Activated T-cell treated with anti-CD3 and anti-CD28 coated beads, Interleukin-2, amount 50 U/mL, for 4 hours (primary cell): ENCODE results near the gene TNNC1. TPM values are rescaled to one million over a fixed set of nuclear protein-coding genes. Genes with fewer than 3 reads are reported as not detected.

Source experiments
- ATAC-seq, 2 donors: fragments of 200-7000 bp; cut with Tn5 transposase; one replicate each; pipeline ENCODE4 v1.10.0; 2021
- DNase-seq: peaks from one replicate; pipeline ENCODE4 v3.0.0-alpha.2; 2020
- H3K27me3 Mint-ChIP-seq: one replicate; pipeline ENCODE4 v1.8.0; 2021; ENCODE audit warnings: low read depth, mixed read lengths
- H3K36me3 Mint-ChIP-seq: one replicate; pipeline ENCODE4 v1.8.0; 2022; ENCODE audit warnings: mixed read lengths; ENCODE audit not compliant: insufficient read depth
- H3K4me1 Mint-ChIP-seq: one replicate; pipeline ENCODE4 v1.8.0; 2021; ENCODE audit warnings: low read depth, mixed read lengths
- H3K4me3 Mint-ChIP-seq: one replicate; pipeline ENCODE4 v1.8.0; 2021; ENCODE audit warnings: mild to moderate bottlenecking, moderate library complexity, mixed read lengths
- H3K9me3 Mint-ChIP-seq: one replicate; pipeline ENCODE4 v1.8.0; 2021; ENCODE audit warnings: mixed read lengths
- total RNA-seq, 3 donors: library from RNA; stranded (reverse); gene quantifications; one replicate each; pipeline ENCODE4 v1.2.1, GENCODE V29; 2021

TNNC1 gene
- total RNA-seq, 3 donors from 2014 or later: 0.46 to 1.4 (median 1.1) TPM

- Mint-ChIP-seq H3K9me3 (no peaks in the 10 kb centered on the region), H3K27me3 (no peaks in the 10 kb centered on the region), H3K4me3 (no peak overlapping the region), H3K4me1 (peaks cover 3% of the 10 kb centered on the region), H3K36me3 (no peaks in the 10 kb centered on the region)
- ATAC-seq (no peak), DNase-seq (no peak)
These were observed 17.2 kb downstream of the TNNC1 start for GRCh38 chr3:52436500-52437149.

- no peaks in the 10 kb centered on the region for H3K9me3 Mint-ChIP-seq
- DNase-seq (no peak), ATAC-seq (no peak)
- H3K4me3 Mint-ChIP-seq: no peak overlapping the region
- H3K36me3 Mint-ChIP-seq: no peaks in the 10 kb centered on the region
- no peaks in the 10 kb centered on the region for H3K27me3 Mint-ChIP-seq
- peaks cover 3% of the 10 kb centered on the region for H3K4me1 Mint-ChIP-seq
These were observed 18.4 kb downstream of the TNNC1 start for GRCh38 chr3:52435246-52436101.

DNA sequence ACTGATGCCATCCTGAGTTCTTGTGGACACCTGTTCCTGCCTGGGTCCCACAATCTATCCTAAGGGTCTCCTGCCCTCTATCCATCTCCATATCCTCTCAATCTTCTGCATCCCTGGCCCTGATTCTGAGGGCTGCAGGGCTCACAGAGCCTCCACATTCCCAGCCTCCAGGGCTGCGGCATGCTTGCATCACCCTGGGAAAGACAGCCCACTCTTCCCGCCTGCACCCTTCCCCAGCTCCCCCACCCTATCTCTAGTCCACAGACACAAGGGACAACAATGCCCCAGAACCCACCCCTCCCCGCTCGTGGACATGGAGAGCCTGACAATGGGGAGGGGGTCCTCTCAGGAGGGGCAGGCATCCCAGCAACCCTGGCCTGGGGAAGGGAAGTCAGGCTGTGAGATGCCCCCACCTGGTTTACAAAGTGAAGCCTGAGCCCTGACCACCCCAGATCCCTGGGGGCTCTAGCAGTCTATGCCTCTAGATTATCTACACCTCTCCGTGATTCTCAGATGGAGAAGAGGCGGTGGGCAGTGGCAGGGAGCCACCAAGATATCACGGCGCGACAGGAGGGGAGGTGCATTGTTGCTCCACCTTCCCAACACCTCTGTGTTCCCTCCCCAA is 19.2 kb downstream of the TNNC1 start:
- no peaks in the 10 kb centered on the region for H3K9me3 Mint-ChIP-seq
- no peaks in the 10 kb centered on the region for H3K27me3 Mint-ChIP-seq
- no peaks in the 10 kb centered on the region for H3K36me3 Mint-ChIP-seq
- no peak overlapping the region for H3K4me3 Mint-ChIP-seq
- DNase-seq: no peak
- peaks cover 3% of the 10 kb centered on the region for H3K4me1 Mint-ChIP-seq
- ATAC-seq: no peak

- ATAC-seq (no peak), DNase-seq (no peak)
- no peak overlapping the region for H3K4me3 Mint-ChIP-seq
- no peaks in the 10 kb centered on the region for H3K9me3 Mint-ChIP-seq
- H3K36me3 Mint-ChIP-seq: no peaks in the 10 kb centered on the region
- H3K27me3 Mint-ChIP-seq: no peaks in the 10 kb centered on the region
- H3K4me1 Mint-ChIP-seq: peaks cover 3% of the 10 kb centered on the region
These were observed 19.8 kb downstream of the TNNC1 start for GRCh38 chr3:52433996-52434479.

DNA sequence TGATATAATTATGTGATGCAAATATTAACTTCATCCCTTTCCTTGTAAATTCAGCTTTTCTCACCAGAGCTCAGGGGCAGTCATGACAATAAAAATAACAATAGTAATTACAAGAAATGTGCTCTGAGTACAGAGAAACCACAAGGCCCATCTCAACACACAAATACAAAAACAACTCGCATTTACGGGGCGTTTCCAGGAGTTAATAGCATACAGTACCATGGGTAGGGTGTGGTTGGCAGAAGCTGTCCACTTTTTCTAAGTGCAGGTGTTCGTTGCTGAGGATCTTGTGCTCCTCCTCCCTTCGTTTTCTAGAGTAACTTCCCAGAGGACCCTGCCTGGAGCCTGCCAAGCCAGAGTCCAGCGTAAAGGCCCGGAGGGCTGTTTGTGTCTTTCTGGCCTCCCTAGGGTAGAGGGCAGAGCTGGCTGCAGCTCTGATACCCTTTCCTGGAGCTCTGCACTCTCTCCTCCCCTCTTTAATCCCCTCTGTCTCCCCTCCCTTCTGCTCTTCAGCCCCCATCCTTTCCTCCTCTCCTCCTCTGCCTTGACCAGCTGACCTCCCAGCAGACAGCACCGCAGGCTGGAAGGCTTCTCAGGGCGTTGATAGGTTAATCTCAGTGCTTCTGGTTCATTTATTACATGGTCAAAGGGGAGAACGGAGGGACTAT is 20.4 kb downstream of the TNNC1 start:
- H3K27me3 Mint-ChIP-seq: no peaks in the 10 kb centered on the region
- no peak overlapping the region for H3K4me3 Mint-ChIP-seq
- ATAC-seq (no peak), DNase-seq (no peak)
- no peaks in the 10 kb centered on the region for H3K36me3 Mint-ChIP-seq
- H3K9me3 Mint-ChIP-seq: no peaks in the 10 kb centered on the region
- H3K4me1 Mint-ChIP-seq: peaks cover 3% of the 10 kb centered on the region

DNA sequence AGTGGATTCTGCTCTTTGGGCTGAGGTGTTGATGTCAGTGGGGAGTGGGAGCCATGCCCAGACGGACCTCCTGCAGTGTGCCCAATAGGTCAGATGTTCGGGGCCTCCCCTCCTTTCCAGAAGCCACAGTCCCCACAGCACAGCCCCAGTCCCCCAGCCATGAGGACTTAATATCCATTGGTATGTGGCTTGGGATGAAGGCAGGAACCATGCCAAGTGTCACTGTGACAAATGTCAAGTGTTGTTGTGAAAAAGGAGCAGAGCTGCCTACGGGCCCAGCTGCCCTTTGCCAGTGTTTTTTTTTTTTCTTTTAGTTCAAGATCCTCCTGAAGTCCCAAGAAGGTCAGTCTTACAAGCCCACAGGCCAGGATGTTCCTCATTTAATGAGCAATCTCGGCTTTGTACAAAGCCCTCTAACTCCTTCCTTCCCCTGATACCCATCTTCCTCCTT is 21.1 kb downstream of the TNNC1 start:
- DNase-seq (no peak), ATAC-seq (no peak)
- Mint-ChIP-seq H3K36me3 (no peaks in the 10 kb centered on the region), H3K27me3 (peaks cover 3% of the 10 kb centered on the region), H3K4me3 (no peak overlapping the region), H3K9me3 (no peaks in the 10 kb centered on the region), H3K4me1 (peaks cover 3% of the 10 kb centered on the region)

DNA sequence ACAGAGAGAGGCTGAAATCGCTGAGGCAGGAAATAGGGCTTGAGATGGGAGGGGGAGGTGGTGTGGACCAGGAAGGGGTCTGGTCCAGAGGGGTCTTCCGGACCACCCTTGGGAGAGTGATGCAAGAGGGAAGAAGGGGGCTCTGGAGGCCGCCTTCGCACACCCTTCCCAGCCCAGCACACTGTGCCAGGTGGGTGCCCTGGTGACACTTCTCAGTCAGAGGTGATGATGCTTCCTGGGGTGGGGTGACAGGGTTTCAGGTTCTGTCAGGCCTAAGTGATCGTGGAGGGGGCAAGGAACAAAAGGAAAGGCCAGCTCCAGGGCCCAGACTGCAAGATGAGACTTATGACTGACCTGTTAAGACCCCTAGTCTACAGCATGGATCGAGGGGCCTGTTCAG is 21.6 kb downstream of the TNNC1 start:
- H3K36me3 Mint-ChIP-seq: no peaks in the 10 kb centered on the region
- ATAC-seq (no peak), DNase-seq (no peak)
- H3K27me3 Mint-ChIP-seq: peaks cover 3% of the 10 kb centered on the region
- no peak overlapping the region for H3K4me3 Mint-ChIP-seq
- no peaks in the 10 kb centered on the region for H3K9me3 Mint-ChIP-seq
- H3K4me1 Mint-ChIP-seq: peaks cover 3% of the 10 kb centered on the region

- DNase-seq: no peak
- ATAC-seq: no peak
- peaks cover 3% of the 10 kb centered on the region for H3K4me1 Mint-ChIP-seq
- H3K27me3 Mint-ChIP-seq: peaks cover 3% of the 10 kb centered on the region
- H3K4me3 Mint-ChIP-seq: no peak overlapping the region
- H3K36me3 Mint-ChIP-seq: no peaks in the 10 kb centered on the region
- H3K9me3 Mint-ChIP-seq: no peaks in the 10 kb centered on the region
These were observed 22.2 kb downstream of the TNNC1 start for GRCh38 chr3:52431459-52432223.

- Mint-ChIP-seq H3K9me3 (no peaks in the 10 kb centered on the region), H3K4me3 (no peak overlapping the region), H3K27me3 (peaks cover 3% of the 10 kb centered on the region), H3K36me3 (no peaks in the 10 kb centered on the region), H3K4me1 (peaks cover 3% of the 10 kb centered on the region)
- no peak for DNase-seq
- no peak for ATAC-seq
These were observed 23.4 kb downstream of the TNNC1 start for GRCh38 chr3:52430416-52430810.

GRCh38 chr3:52429779-52430415 is 23.9 kb downstream of the TNNC1 start:
- H3K36me3 Mint-ChIP-seq: no peaks in the 10 kb centered on the region
- DNase-seq (no peak), ATAC-seq (no peak)
- H3K4me3 Mint-ChIP-seq: no peak overlapping the region
- H3K9me3 Mint-ChIP-seq: no peaks in the 10 kb centered on the region
- peaks cover 3% of the 10 kb centered on the region for H3K4me1 Mint-ChIP-seq
- peaks cover 3% of the 10 kb centered on the region for H3K27me3 Mint-ChIP-seq

GRCh38 chr3:52429031-52429430 is 24.8 kb downstream of the TNNC1 start:
- no peak overlapping the region for H3K4me3 Mint-ChIP-seq
- H3K27me3 Mint-ChIP-seq: peaks cover 3% of the 10 kb centered on the region
- H3K4me1 Mint-ChIP-seq: peaks cover under 1% of the 10 kb centered on the region
- no peaks in the 10 kb centered on the region for H3K36me3 Mint-ChIP-seq
- no peaks in the 10 kb centered on the region for H3K9me3 Mint-ChIP-seq
- ATAC-seq (no peak), DNase-seq (no peak)

DNA sequence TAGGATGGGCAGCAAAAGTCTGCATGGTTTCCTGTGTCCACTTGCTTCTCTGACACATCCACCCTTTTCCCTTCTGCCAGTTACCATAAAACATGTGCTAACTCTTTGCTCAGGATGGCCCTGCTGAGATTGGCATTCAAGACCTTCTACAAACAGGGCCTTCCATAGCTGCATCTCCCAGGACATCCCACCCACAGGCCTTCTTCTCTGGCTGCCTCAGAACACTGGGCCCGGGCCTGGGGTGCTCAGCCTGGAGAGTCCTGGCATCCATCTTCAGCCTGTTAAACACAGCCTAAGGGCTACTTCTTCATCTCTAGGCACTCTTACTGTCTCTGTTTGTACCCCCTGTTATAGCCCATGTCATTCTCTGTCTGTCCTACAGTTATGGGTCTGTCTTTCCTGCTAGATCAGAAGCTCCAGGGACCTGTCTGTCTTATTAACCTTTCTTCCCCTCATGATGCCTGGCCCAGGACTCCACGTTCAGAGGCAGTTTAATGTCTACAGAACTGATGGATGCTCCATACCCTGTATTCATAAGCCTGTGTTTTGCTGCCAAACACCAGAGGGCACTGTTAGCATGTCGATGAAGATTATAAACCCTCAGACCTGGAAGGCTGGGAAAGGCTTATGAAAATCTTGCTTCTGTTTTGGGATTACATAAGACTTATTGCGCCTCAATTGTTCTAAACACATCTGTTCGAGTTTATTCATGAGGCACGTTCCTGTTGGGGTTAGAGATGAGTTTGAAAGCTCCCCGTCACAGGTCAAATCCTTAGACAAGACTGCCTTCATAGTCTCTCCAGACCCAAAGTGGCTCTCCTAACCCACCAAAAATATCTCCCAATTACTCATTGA is 25.5 kb downstream of the TNNC1 start:
- ATAC-seq (peak; percentile 77 to 83), DNase-seq (no peak)
- H3K4me1 Mint-ChIP-seq: no peaks in the 10 kb centered on the region
- H3K36me3 Mint-ChIP-seq: no peaks in the 10 kb centered on the region
- H3K9me3 Mint-ChIP-seq: no peaks in the 10 kb centered on the region
- H3K27me3 Mint-ChIP-seq: peaks cover 3% of the 10 kb centered on the region
- H3K4me3 Mint-ChIP-seq: no peak overlapping the region

GRCh38 chr3:52423173-52423572 is 30.7 kb downstream of the TNNC1 start:
- no peaks in the 10 kb centered on the region for H3K9me3 Mint-ChIP-seq
- H3K4me3 Mint-ChIP-seq: no peak overlapping the region
- H3K4me1 Mint-ChIP-seq: no peaks in the 10 kb centered on the region
- H3K36me3 Mint-ChIP-seq: peaks cover 1% of the 10 kb centered on the region
- peaks cover 3% of the 10 kb centered on the region for H3K27me3 Mint-ChIP-seq
- ATAC-seq (no peak), DNase-seq (no peak)
